Pons (tissue), 1 donor: ENCODE results near the gene KNCN.
A peak's percentile ranks its signal among the peaks of the same experiment; 100 is the strongest.

ENCODE experiments used
- DNase-seq: peaks from one replicate; pipeline ENCODE4 v3.0.0-alpha.2; 2016; ENCODE audit warnings: low spot score

Gene KNCN

DNA sequence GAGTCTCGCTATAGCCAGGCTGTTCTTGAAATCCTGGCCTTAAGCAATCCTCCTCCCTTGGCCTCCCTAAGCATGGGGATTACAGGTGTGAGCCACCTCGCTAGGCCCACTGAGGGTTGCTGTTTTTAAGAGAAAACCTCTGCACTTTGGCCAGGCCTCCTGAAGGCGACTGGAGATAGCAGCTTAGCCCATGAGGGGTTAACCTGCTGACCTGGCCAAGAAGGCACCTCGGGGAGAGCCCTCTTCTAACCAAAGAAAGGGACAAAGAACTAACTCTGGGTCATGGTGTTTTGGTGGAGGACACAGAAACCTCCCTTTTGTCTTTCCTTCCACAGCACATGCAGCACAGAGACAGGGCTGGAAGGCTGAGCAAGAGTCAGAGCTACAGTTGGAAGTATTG lies 17.7 kb upstream of the KNCN start:
- DNase-seq = no peak

DNA sequence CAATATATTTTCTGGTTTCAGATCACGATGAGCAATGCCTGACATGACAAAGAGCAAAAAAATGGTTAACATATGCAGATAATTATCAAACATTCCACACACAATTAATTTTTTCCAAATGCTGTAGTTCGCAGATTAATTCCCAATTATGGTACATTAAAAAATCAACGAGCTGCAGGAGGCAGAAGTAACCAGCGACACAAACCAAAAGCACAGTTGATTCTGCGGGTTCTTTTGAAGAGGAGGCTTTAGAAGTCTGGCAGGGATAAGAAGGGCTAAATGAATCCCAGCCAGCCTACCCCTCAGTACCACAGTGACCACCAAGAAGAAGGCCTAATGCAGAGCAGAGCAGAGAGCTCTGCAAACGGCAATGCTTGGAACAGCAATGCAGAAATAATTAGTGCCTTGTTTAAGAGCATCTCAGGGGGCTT lies 17.0 kb upstream of the KNCN start:
- no peak for DNase-seq

DNA sequence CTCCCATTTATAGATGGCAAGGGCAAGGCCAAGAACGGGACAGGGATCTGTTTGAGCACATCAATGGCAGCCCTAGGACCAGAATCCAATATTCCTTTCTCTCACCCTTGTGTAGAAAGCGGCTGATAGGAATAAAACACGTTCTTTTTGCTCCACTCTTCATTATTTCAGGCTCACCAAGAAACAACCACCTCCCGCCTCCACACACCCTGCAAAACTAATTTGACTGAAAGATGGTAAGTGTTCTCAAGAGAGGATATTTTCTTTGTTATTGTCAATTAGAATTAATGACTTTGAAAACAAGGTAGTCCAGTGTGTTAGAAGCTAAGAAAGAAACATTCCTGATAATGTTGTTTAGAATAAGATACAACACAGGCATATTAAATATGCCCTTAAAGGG lies 11.9 kb upstream of the KNCN start:
- DNase-seq = no peak

GRCh38 chr1:46562498-46562897 lies 11.1 kb upstream of the KNCN start:
- DNase-seq = no peak

DNA sequence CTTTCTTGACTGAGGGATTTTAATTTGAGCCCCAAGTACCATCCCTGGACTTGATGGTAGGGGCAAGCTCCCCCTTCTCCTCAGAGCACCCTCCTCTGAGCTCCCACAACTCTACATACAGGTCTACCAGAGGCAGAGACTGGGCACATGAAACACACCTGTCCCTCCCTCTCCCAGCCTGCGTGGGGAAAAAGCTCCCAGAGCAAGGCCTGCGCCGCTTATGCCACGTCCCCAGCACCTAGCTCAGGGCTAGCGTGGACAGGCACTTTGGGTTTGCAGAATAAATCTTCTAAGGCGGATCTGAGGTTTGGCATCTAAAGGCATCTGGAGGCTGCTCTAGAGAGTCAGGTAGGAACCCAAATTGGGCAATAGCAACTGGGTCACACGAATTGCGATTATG lies 7.5 kb upstream of the KNCN start:
- DNase-seq = no peak

- no peak for DNase-seq
Observed at GRCh38 chr1:46558141-46558963, 6.9 kb upstream of the KNCN start.

GRCh38 chr1:46557403-46557802 lies 6.0 kb upstream of the KNCN start:
- no peak for DNase-seq

GRCh38 chr1:46556822-46557221 lies 5.4 kb upstream of the KNCN start:
- DNase-seq = no peak

- no peak for DNase-seq
Observed at GRCh38 chr1:46555826-46556619, 4.6 kb upstream of the KNCN start.

GRCh38 chr1:46554597-46555381 lies 3.3 kb upstream of the KNCN start:
- DNase-seq = no peak

DNA sequence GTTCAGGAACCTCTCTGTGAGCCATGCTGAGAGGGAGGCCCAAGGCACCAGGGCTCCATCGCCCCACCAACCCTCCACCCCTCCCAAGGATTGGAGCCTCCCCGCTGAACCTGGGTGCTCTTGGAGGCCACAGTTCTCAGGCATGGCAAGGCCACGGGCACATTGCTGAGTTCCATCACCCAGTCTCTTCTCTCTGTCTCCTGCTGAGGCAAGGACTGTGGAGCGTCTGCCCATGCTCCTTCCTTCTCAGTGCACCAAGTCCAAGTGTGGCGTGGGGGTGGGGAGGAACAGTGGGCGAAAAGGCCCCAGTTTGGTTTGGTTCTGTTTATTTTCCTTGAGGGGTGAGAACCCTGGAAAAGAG lies 2.8 kb upstream of the KNCN start:
- no peak for DNase-seq

- no peak for DNase-seq
Observed at GRCh38 chr1:46553506-46553905, 2.1 kb upstream of the KNCN start.

DNA sequence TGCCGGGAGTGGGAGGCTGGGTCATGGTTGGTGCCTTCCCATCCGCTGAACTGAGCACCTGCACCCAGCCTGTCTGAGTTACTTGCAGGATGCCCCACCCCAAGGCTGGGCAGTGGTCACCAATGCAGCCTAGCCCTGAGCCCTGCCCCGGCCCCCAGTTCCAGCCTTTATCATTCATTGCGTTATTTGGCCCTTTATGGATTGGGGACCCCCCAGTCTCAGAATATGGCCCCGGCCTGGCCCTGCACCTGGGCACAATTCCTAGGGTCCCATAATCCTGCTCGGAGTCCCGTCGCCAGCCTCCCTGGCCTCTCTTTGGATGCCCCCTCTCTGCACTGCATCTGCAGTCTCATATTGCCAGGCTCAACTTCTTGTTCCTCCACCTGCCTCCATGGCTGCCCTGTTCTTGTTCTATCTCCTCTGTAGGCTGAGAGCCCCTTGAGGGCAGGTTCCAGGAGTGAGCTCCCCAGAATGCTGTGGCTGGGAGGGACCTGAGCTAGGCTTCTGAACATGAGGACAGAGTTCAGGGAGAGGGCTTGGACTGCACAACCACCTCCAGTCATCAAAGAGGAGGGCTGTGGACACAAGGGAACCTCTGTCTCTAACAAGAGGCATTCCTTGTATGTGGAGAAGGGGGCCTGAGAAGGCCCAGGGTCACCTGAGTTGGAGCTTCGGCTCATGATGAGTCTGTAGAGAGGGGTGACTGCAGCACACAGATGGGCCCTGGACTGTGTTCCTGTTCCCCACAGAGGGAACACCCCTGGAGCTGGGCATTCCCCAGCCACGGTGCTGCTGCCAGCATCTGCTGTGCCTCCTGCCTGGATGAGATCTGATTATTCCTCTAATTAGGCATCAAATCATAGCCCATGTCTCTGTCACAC lies 1.1 kb upstream of the KNCN start:
- no peak for DNase-seq

DNA sequence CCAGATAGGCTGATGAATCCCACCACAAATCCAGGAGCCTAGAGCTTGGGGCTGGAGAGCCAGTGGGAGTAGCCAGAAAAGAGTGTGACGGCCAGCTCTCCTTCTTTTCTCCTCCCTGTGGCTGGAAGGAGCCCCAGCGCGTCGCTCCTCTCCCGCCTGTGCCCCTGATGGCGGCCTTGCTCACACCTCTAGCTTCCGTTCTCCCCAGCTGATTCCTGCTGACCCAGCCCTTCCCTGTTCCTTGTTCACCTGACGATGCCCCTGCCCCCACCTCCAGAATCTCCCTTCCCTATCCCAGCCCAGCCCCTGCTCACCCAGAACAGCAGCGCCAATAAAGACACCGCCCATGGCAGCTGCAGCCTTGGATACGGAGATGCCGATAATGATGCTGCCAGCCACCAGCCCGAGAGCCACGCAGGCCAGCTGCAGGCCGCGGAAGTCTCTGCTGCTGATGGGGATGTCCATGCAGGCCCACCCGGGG lies 656 bp downstream of the KNCN start:
- no peak for DNase-seq

DNA sequence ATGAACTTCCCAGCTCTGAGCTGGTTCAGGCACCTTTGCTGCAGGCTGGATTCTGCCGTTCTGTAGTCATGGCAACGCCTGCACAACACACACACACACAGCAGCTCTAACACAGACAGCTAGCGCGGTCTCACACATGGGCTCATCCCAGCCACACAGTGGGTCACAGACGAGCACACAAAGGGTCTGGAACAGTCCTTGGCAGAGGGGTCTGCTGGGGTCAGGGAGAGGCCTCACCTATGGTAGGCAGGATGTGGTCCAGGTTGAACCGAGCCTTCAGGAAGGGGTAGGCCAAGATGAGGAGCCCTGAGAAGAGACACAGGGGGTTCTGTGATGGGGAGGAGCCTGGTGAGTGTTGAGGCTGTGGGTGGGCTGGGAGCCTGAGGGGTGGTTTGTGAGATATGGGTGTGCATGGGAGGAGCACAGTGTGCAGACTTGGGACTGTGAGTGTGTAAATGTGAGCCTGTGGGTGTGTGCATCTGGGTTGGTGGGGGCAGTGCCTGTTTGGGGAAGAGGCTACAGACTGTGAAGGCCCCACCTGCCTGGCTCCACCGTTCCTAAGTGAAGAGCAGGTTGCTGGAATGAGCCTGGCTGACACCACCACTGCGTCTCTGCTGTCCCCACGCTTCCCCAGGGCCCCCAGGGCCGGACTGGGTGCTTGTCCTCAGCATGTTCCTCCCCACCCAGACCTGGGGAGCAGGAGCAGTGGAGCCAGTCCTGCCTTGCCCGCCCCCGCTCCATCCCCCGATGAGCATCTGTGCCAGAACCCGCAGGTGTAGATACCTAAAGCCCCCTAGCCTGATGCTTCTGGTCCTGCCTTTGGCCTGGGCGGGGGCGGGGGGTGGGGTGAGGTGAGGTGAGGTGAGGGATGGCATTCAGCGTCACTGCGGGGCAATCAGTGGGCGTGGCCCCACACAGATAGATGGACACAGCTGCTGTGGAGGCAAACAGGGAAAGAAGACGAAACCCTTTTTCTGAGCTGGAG lies 1.5 kb downstream of the KNCN start:
- DNase-seq = no peak

- DNase-seq = peak; percentile 58
Observed at GRCh38 chr1:46547481-46548383, 3.7 kb downstream of the KNCN start.

GRCh38 chr1:46546210-46546609 lies 5.2 kb downstream of the KNCN start:
- DNase-seq = no peak

DNA sequence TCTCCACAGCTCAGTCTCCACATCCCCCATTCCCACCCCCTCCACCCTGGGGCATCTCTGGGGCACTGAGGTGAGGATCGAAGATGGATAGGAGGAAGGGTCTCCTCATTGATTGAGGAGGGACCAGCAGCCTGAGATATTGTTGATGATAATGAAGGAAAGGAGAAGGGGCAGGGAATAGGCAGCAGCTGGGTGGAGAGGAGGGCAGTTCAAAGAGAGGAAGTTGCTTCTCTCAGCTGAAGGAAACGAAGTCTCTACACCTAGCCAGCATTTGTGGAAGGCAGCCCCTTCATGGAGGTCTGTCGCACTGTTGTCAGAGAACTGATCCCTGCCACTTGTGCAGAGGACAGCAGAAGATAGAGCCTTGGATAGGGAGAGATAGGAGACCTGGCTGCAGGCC lies 5.7 kb downstream of the KNCN start:
- no peak for DNase-seq

GRCh38 chr1:46544561-46545240 lies 6.7 kb downstream of the KNCN start:
- no peak for DNase-seq
